Caco-2 (cell line): Measurements from ENCODE around the gene CCDC190. TPM values are rescaled to one million over a fixed set of nuclear protein-coding genes. Genes with fewer than 3 reads are reported as not detected.

Experiments
- BruUV-seq: library from RNA; stranded (reverse); fragments of 400-500 nt; replicated peaks from 2 replicates; lab custom pipeline; 2021; lab: Mats Ljungman, UMichigan
- CTCF ChIA-PET: fragments of 300-600 bp; sonication (Branson Sonifier 250); formaldehyde crosslinking; loops from one replicate; lab custom pipeline; 2022; ENCODE audit warnings: antibody characterized with exemption; lab: Charles Lee
- POLR2A ChIA-PET: fragments of 300-600 bp; sonication (Branson Sonifier 250); formaldehyde crosslinking; loops from one replicate; lab custom pipeline; 2022; ENCODE audit warnings: antibody characterized with exemption; lab: Charles Lee
- DNase-seq, 2 experiments: peaks; one replicate each; pipeline versions ENCODE4 v3.0.0 to v3.0.0-alpha.2; 2020 to 2022
- H3K27me3 ChIP-seq: replicated peaks from 2 replicates; pipeline ENCODE4 v1.6.0; 2011; ENCODE audit warnings: low read length; ENCODE audit not compliant: control insufficient read depth, insufficient read depth
- H3K36me3 ChIP-seq: 2 replicates; pipeline ENCODE4 v1.5.1; 2011; ENCODE audit warnings: low read length; ENCODE audit not compliant: control insufficient read depth, insufficient read depth
- H3K4me1 ChIP-seq: fragments of 250-450 bp; sonication (Bioruptor Pico); 2 replicates; pipeline ENCODE4 v1.5.1; 2020; ENCODE audit warnings: mild to moderate bottlenecking
- H3K4me3 ChIP-seq: 2 replicates; pipeline ENCODE4 v1.5.1; 2011; ENCODE audit warnings: low read depth, mild to moderate bottlenecking, control low read depth, low read length
- H3K9me3 ChIP-seq: fragments of 250-450 bp; sonication (Bioruptor Pico); 2 replicates; pipeline ENCODE4 v1.5.1; 2020; ENCODE audit warnings: mild to moderate bottlenecking, moderate library complexity
- H3K27ac Mint-ChIP-seq: one replicate; pipeline ENCODE4 v1.8.0; 2022; ENCODE audit warnings: mixed read lengths; ENCODE audit not compliant: unreplicated experiment
- H3K27me3 Mint-ChIP-seq: one replicate; pipeline ENCODE4 v1.8.0; 2022; ENCODE audit warnings: mixed read lengths; ENCODE audit not compliant: insufficient read depth, unreplicated experiment
- H3K36me3 Mint-ChIP-seq: one replicate; pipeline ENCODE4 v1.8.0; 2022; ENCODE audit warnings: mild to moderate bottlenecking, mixed read lengths; ENCODE audit not compliant: insufficient read depth, unreplicated experiment
- H3K4me1 Mint-ChIP-seq: one replicate; pipeline ENCODE4 v1.8.0; 2022; ENCODE audit warnings: low read depth, mixed read lengths; ENCODE audit not compliant: unreplicated experiment
- H3K4me3 Mint-ChIP-seq: one replicate; pipeline ENCODE4 v1.8.0; 2022; ENCODE audit warnings: mild to moderate bottlenecking, moderate library complexity, mixed read lengths; ENCODE audit not compliant: unreplicated experiment
- H3K9me3 Mint-ChIP-seq: one replicate; pipeline ENCODE4 v1.8.0; 2022; ENCODE audit warnings: mixed read lengths; ENCODE audit not compliant: unreplicated experiment
- intact Hi-C: fragments of 100-400 bp; cut with micrococcal nuclease; formaldehyde crosslinking; loops from one replicate; pipeline ENCODE4 v1.10.0; 2022; ENCODE audit not compliant: unreplicated experiment
- total RNA-seq: library from RNA; stranded (reverse); gene quantifications from 2 replicates; pipeline ENCODE4 v1.2.3, GENCODE V29; 2022
- TF ChIP-seq, protein P1 (sequence below), 2 experiments: fragments of 200-600 bp in 1 of 2; IDR thresholded peaks; 1 replicate in 1 of 2; 2 replicates in 1 of 2; pipeline versions ENCODE4 v1.5.1 to v1.8.0; 2011 to 2022; ENCODE audit warnings: antibody characterized with exemption in 1 of 2, control low read depth in 1 of 2, inconsistent platforms in 1 of 2, low read depth in 1 of 2, low read length in 1 of 2, mild to moderate bottlenecking in 1 of 2, moderate library complexity in 1 of 2; ENCODE audit not compliant: insufficient read depth in 1 of 2, severe bottlenecking in 1 of 2, unreplicated experiment in 1 of 2

CCDC190 gene
- total RNA-seq, 1 experiment from 2014 or later: not detected

- no TSS peak for BruUV-seq
- DNase-seq: no peak
- H3K9me3 ChIP-seq: peaks cover 25% of the 10 kb centered on the region
- Mint-ChIP-seq H3K36me3 (no peaks in the 10 kb centered on the region), H3K4me1 (peaks cover 27% of the 10 kb centered on the region), H3K4me3 (no peak overlapping the region), H3K27me3 (no peaks in the 10 kb centered on the region), H3K27ac (no peak overlapping the region), H3K9me3 (peaks cover 15% of the 10 kb centered on the region)
- TF ChIP-seq, protein P1, sequence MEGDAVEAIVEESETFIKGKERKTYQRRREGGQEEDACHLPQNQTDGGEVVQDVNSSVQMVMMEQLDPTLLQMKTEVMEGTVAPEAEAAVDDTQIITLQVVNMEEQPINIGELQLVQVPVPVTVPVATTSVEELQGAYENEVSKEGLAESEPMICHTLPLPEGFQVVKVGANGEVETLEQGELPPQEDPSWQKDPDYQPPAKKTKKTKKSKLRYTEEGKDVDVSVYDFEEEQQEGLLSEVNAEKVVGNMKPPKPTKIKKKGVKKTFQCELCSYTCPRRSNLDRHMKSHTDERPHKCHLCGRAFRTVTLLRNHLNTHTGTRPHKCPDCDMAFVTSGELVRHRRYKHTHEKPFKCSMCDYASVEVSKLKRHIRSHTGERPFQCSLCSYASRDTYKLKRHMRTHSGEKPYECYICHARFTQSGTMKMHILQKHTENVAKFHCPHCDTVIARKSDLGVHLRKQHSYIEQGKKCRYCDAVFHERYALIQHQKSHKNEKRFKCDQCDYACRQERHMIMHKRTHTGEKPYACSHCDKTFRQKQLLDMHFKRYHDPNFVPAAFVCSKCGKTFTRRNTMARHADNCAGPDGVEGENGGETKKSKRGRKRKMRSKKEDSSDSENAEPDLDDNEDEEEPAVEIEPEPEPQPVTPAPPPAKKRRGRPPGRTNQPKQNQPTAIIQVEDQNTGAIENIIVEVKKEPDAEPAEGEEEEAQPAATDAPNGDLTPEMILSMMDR (IDR thresholded peaks at IDR 0.05; ENCODE audit: insufficient read depth in 1 of 2, low read depth in 1 of 2, low read length in 1 of 2, severe bottlenecking in 1 of 2, unreplicated experiment in 1 of 2): no peak
- no peak overlapping the region for H3K4me3 ChIP-seq
- ChIA-PET CTCF (no interaction called here), POLR2A (no interaction called here)
- no peaks in the 10 kb centered on the region for H3K36me3 ChIP-seq
- intact Hi-C loops: no loop called here
- peaks cover 15% of the 10 kb centered on the region for H3K4me1 ChIP-seq
- H3K27me3 ChIP-seq: no peaks in the 10 kb centered on the region
These were observed 47.3 kb upstream of the CCDC190 start for GRCh38 chr1:162908236-162908635.

DNA sequence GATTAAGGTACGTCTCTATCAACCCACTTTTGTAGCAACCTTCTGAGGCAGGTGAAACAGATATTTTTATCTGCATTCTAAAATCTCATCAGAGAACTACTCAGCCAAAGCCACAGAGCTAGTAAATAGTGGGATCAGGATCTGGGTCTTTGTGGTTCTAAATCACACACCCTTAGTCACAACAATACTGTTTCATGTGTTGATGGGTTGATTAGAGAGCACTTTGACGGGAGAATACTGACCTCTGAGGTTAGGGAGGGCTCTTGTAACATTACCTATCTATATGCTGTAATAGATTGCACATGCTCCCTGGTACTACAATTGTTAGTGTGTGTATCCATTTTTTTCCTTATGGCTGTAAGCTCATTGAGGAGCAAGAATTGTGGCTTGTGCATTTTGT, 45.5 kb upstream of the CCDC190 start:
- ChIA-PET CTCF (no interaction called here), POLR2A (interaction anchor here (0.5 kb wide), 1 partner anchor 34 kb away, joined by 3 read pairs; no protein-coding TSS in a partner anchor)
- Histone ChIP-seq H3K4me3 (no peak overlapping the region), H3K9me3 (peaks cover 8% of the 10 kb centered on the region), H3K27me3 (no peaks in the 10 kb centered on the region), H3K36me3 (no peaks in the 10 kb centered on the region), H3K4me1 (peaks cover 10% of the 10 kb centered on the region)
- peak overlapping the region; percentile 89 for H3K27ac Mint-ChIP-seq
- no TSS peak for BruUV-seq
- no peaks in the 10 kb centered on the region for H3K36me3 Mint-ChIP-seq
- H3K27me3 Mint-ChIP-seq: no peaks in the 10 kb centered on the region
- intact Hi-C loops: no loop called here
- peaks cover 30% of the 10 kb centered on the region for H3K4me1 Mint-ChIP-seq
- H3K4me3 Mint-ChIP-seq: no peak overlapping the region
- peaks cover under 1% of the 10 kb centered on the region for H3K9me3 Mint-ChIP-seq
- TF ChIP-seq, protein P1 (IDR thresholded peaks at IDR 0.05; ENCODE audit: insufficient read depth in 1 of 2, low read depth in 1 of 2, low read length in 1 of 2, severe bottlenecking in 1 of 2, unreplicated experiment in 1 of 2): no peak
- no peak for DNase-seq

GRCh38 chr1:162905174-162906158, 44.5 kb upstream of the CCDC190 start:
- peaks cover 10% of the 10 kb centered on the region for H3K4me1 ChIP-seq
- peak in 1 of 2 experiments; percentile 28 for DNase-seq
- no peaks in the 10 kb centered on the region for H3K36me3 ChIP-seq
- no peaks in the 10 kb centered on the region for H3K27me3 ChIP-seq
- Mint-ChIP-seq H3K27ac (peak overlapping the region; percentile 89), H3K27me3 (no peaks in the 10 kb centered on the region), H3K4me3 (no peak overlapping the region), H3K36me3 (no peaks in the 10 kb centered on the region), H3K4me1 (peaks cover 30% of the 10 kb centered on the region), H3K9me3 (no peaks in the 10 kb centered on the region)
- TF ChIP-seq, protein P1 (IDR thresholded peaks at IDR 0.05; ENCODE audit: insufficient read depth in 1 of 2, low read depth in 1 of 2, low read length in 1 of 2, severe bottlenecking in 1 of 2, unreplicated experiment in 1 of 2): no peak
- no peaks in the 10 kb centered on the region for H3K9me3 ChIP-seq
- intact Hi-C loops: loop anchor here (2.0 kb wide), 1 partner anchor 27 kb away; no protein-coding TSS in a partner anchor
- no peak overlapping the region for H3K4me3 ChIP-seq
- ChIA-PET POLR2A (no interaction called here), CTCF (interaction anchor here (1.1 kb wide), 2 partner anchors 26 to 52 kb away, joined by 3 to 4 read pairs; no protein-coding TSS in a partner anchor)
- no TSS peak for BruUV-seq
